Ascending aorta (tissue), 2 donors: ENCODE data around the gene ARSB. TPM values are rescaled to one million over a fixed set of nuclear protein-coding genes. Genes with fewer than 3 reads are reported as not detected.

Experiments used
- DNase-seq, 2 donors: peaks; one replicate each; pipeline ENCODE4 v3.0.0-alpha.2; 2019; ENCODE audit warnings: low spot score in 2 of 2
- H3K27ac ChIP-seq, 2 donors: fragments of 200-600 bp; sonication (generic); one replicate each; pipeline ENCODE4 v1.5.1; 2016 to 2017; ENCODE audit warnings: mild to moderate bottlenecking in 1 of 2
- H3K27me3 ChIP-seq: fragments of 200-600 bp; sonication (generic); one replicate; pipeline ENCODE4 v1.5.1; 2017
- H3K36me3 ChIP-seq, 2 donors: fragments of 200-600 bp; sonication (generic); one replicate each; pipeline ENCODE4 v1.5.1; 2016
- H3K4me1 ChIP-seq, 2 donors: fragments of 200-600 bp; sonication (generic); one replicate each; pipeline ENCODE4 v1.5.1; 2016 to 2017; ENCODE audit warnings: mild to moderate bottlenecking in 1 of 2
- H3K4me3 ChIP-seq, 2 donors: fragments of 200-600 bp; sonication (generic); one replicate each; pipeline ENCODE4 v1.5.1; 2016 to 2017; ENCODE audit warnings: mild to moderate bottlenecking in 1 of 2
- H3K9me3 ChIP-seq, 2 donors: fragments of 200-600 bp; sonication (generic); one replicate each; pipeline ENCODE4 v1.5.1; 2016
- CTCF ChIP-seq, 3 experiments: fragments of 200-600 bp in 2 of 3; fragments of 450-650 bp in 1 of 3; sonication (generic) in 2 of 3; IDR thresholded peaks; one replicate each; pipeline ENCODE4 v1.5.1; 2016 to 2019; ENCODE audit warnings: antibody characterized with exemption in 3 of 3, mild to moderate bottlenecking in 1 of 3, moderate library complexity in 1 of 3
- intact Hi-C: fragments of 100-400 bp; cut with DNase I; formaldehyde crosslinking; loops from one replicate; pipeline ENCODE4 v1.15.1; 2023
- total RNA-seq: library from RNA; depleted of rRNA; stranded (reverse); fragments of >200 nt; gene quantifications from one replicate; pipeline ENCODE4 v1.1.0, GENCODE V29; 2016

ARSB gene
- total RNA-seq, 1 donor from 2014 or later = 18.6 TPM

- intact Hi-C loops = no loop called here
- Histone ChIP-seq H3K36me3 (no peaks in the 10 kb centered on the region), H3K4me3 (no peak overlapping the region), H3K9me3 (no peaks in the 10 kb centered on the region), H3K4me1 (peaks cover 0 to 5% of the 10 kb centered on the region in 2 donors), H3K27me3 (no peaks in the 10 kb centered on the region), H3K27ac (no peak overlapping the region)
- DNase-seq = no peak
- TF ChIP-seq CTCF (IDR thresholded peaks at IDR 0.05) = no peak
Measured at GRCh38 chr5:78805474-78806124, 179.5 kb downstream of the ARSB start.

- intact Hi-C loops = no loop called here
- Histone ChIP-seq H3K9me3 (no peaks in the 10 kb centered on the region), H3K27ac (no peak overlapping the region), H3K36me3 (no peaks in the 10 kb centered on the region), H3K4me3 (no peak overlapping the region), H3K4me1 (peaks cover 0 to 5% of the 10 kb centered on the region in 2 donors), H3K27me3 (no peaks in the 10 kb centered on the region)
- no peak for DNase-seq
- no peak for TF ChIP-seq CTCF (IDR thresholded peaks at IDR 0.05)
Measured at GRCh38 chr5:78804995-78805394, 180.1 kb downstream of the ARSB start.

GRCh38 chr5:78803941-78804340 lies 181.2 kb downstream of the ARSB start:
- peak overlapping the region in 1 of 2 donors; percentile 24 for H3K27ac ChIP-seq
- H3K36me3 ChIP-seq = no peaks in the 10 kb centered on the region

GRCh38 chr5:78803353-78803752 lies 181.8 kb downstream of the ARSB start:
- Histone ChIP-seq H3K9me3 (no peaks in the 10 kb centered on the region), H3K36me3 (no peaks in the 10 kb centered on the region), H3K4me3 (no peak overlapping the region), H3K27me3 (no peaks in the 10 kb centered on the region), H3K4me1 (peaks cover 0 to 8% of the 10 kb centered on the region in 2 donors), H3K27ac (peak overlapping the region; percentile 12 to 24)
- TF ChIP-seq CTCF (IDR thresholded peaks at IDR 0.05) = no peak
- intact Hi-C loops = no loop called here
- DNase-seq = peak; percentile 10 to 86

More at GRCh38 chr5:78803941-78804340, 181.2 kb downstream of the ARSB start:
- no peaks in the 10 kb centered on the region for H3K9me3 ChIP-seq
- peaks cover 0 to 8% of the 10 kb centered on the region in 2 donors for H3K4me1 ChIP-seq
- no peak for DNase-seq
- no peak for TF ChIP-seq CTCF (IDR thresholded peaks at IDR 0.05)
- H3K27me3 ChIP-seq = no peaks in the 10 kb centered on the region
- H3K4me3 ChIP-seq = no peak overlapping the region
- intact Hi-C loops = no loop called here

GRCh38 chr5:78801413-78801812 lies 183.7 kb downstream of the ARSB start:
- intact Hi-C loops = no loop called here
- Histone ChIP-seq H3K27me3 (no peaks in the 10 kb centered on the region), H3K4me3 (no peak overlapping the region), H3K4me1 (peaks cover 0 to 8% of the 10 kb centered on the region in 2 donors), H3K36me3 (no peaks in the 10 kb centered on the region), H3K27ac (no peak overlapping the region), H3K9me3 (no peaks in the 10 kb centered on the region)
- DNase-seq = no peak
- no peak for TF ChIP-seq CTCF (IDR thresholded peaks at IDR 0.05)
